GM12878 (cell line): Measurements from ENCODE around the gene ABCC5. TPM values are rescaled to one million over a fixed set of nuclear protein-coding genes. Genes with fewer than 3 reads are reported as not detected.

ENCODE experiments used
- ATAC-seq: fragments of 200-7000 bp; cut with Tn5 transposase; 3 replicates; pipeline ENCODE4 v1.9.1; 2020; ENCODE audit warnings: mild to moderate bottlenecking, moderate library complexity
- BruUV-seq: library from RNA; stranded (reverse); fragments of 400-500 nt; replicated peaks from 2 replicates; lab custom pipeline; 2021; lab: Mats Ljungman, UMichigan
- CTCF ChIA-PET: fragments of 300-600 bp; sonication (Branson Sonifier 250); formaldehyde crosslinking; extraction: SDS; loops from one replicate; lab custom pipeline; 2021; ENCODE audit warnings: inconsistent platforms; lab: Yijun Ruan, JAX
- POLR2A ChIA-PET: fragments of 350-600 bp; formaldehyde crosslinking; extraction: SDS; loops from one replicate; lab custom pipeline; 2021; ENCODE audit warnings: inconsistent platforms; lab: Charles Lee
- RAD21 ChIA-PET: fragments of 300-600 bp; sonication (Branson Sonifier 250); formaldehyde crosslinking; loops from one replicate; lab custom pipeline; 2023; ENCODE audit warnings: antibody characterized with exemption; ENCODE audit not compliant: unreplicated experiment; lab: Charles Lee
- SMC1A ChIA-PET: fragments of 300-600 bp; sonication (Branson Sonifier 250); formaldehyde crosslinking; loops from one replicate; lab custom pipeline; 2023; ENCODE audit not compliant: unreplicated experiment, uncharacterized antibody; lab: Charles Lee
- DNase-seq: peaks from one replicate; pipeline ENCODE4 v3.0.0-alpha.2; 2011; ENCODE audit warnings: low read depth, low spot score
- FAIRE-seq: peaks from 3 replicates; lab custom pipeline; 2011; peaks lifted over from hg19 to GRCh38; lab: Jason Lieb, UNC
- H2AFZ ChIP-seq: 2 replicates; pipeline ENCODE4 v1.6.0; 2011; ENCODE audit warnings: low read depth, low read length, control low read depth; ENCODE audit not compliant: control insufficient read depth
- H3K27ac ChIP-seq: 2 replicates; pipeline ENCODE4 v1.5.1; 2011; ENCODE audit warnings: control low read depth; ENCODE audit not compliant: control insufficient read depth, insufficient read depth
- H3K27me3 ChIP-seq, 2 experiments: replicated peaks in 1 of 2; 2 replicates each; pipeline versions ENCODE4 v1.6.0 to v1.6.1; 2011; ENCODE audit warnings: low read length in 1 of 2; ENCODE audit not compliant: control insufficient read depth in 2 of 2, insufficient read depth in 2 of 2
- H3K36me3 ChIP-seq, 2 experiments: 2 replicates each; pipeline ENCODE4 v1.5.1; 2011; ENCODE audit warnings: low read length in 1 of 2; ENCODE audit not compliant: control insufficient read depth in 2 of 2, insufficient read depth in 2 of 2
- H3K4me1 ChIP-seq: 2 replicates; pipeline ENCODE4 v1.6.1; 2011; ENCODE audit warnings: mild to moderate bottlenecking, low read length, moderate library complexity, mixed read lengths; ENCODE audit not compliant: control insufficient read depth, insufficient read depth
- H3K4me2 ChIP-seq: 2 replicates; pipeline ENCODE4 v1.6.0; 2011; ENCODE audit warnings: control low read depth; ENCODE audit not compliant: control insufficient read depth, insufficient read depth
- H3K4me3 ChIP-seq: fragments of 200-600 bp; sonication (generic); 2 replicates; pipeline ENCODE4 v1.5.1; 2016
- H3K79me2 ChIP-seq: 2 replicates; pipeline ENCODE4 v1.6.0; 2011; ENCODE audit warnings: low read length; ENCODE audit not compliant: control insufficient read depth, insufficient read depth
- H3K9ac ChIP-seq: 2 replicates; pipeline ENCODE4 v1.8.0; 2011; ENCODE audit warnings: low read length, control low read depth, mixed read lengths; ENCODE audit not compliant: control insufficient read depth, insufficient read depth
- H3K9me3 ChIP-seq: replicated peaks from 3 replicates; pipeline ENCODE4 v1.5.1; 2011; ENCODE audit warnings: mild to moderate bottlenecking, low read length; ENCODE audit not compliant: control insufficient read depth, insufficient read depth
- H4K20me1 ChIP-seq: 2 replicates; pipeline ENCODE4 v1.6.0; 2011; ENCODE audit not compliant: control insufficient read depth, insufficient read depth
- ATF3 ChIP-seq: IDR thresholded peaks from 2 replicates; pipeline ENCODE4 v1.6.1; 2011; ENCODE audit warnings: low read depth, mild to moderate bottlenecking, low read length, moderate library complexity, borderline replicate concordance; ENCODE audit errors: extremely low read depth
- CBX5 ChIP-seq: sonication (generic); IDR thresholded peaks from 2 replicates; pipeline ENCODE4 v1.6.1; 2016; ENCODE audit warnings: low read depth, moderate library complexity, mild to moderate bottlenecking, inconsistent platforms
- CREB1 ChIP-seq: IDR thresholded peaks from 2 replicates; pipeline ENCODE4 v1.6.1; 2012; ENCODE audit warnings: low read depth, mild to moderate bottlenecking, inconsistent platforms
- CUX1 ChIP-seq: IDR thresholded peaks from 2 replicates; pipeline ENCODE4 v1.6.1; 2012; ENCODE audit warnings: improper control_type of control experiment, low read depth, low read length; ENCODE audit not compliant: insufficient replicate concordance
- GABPA ChIP-seq: IDR thresholded peaks from 2 replicates; pipeline ENCODE4 v1.6.1; 2014; ENCODE audit warnings: antibody characterized with exemption, low read depth, mild to moderate bottlenecking, inconsistent platforms
- MEF2A ChIP-seq: IDR thresholded peaks from 2 replicates; pipeline ENCODE4 v1.6.1; 2011; ENCODE audit warnings: low read depth, mild to moderate bottlenecking, low read length, moderate library complexity; ENCODE audit not compliant: insufficient read depth
- NFXL1 ChIP-seq: fragments of 450-650 bp; IDR thresholded peaks from 2 replicates; pipeline ENCODE4 v1.6.1; 2017; ENCODE audit warnings: antibody characterized with exemption, mild to moderate bottlenecking, borderline replicate concordance
- POLR2A ChIP-seq: IDR thresholded peaks from 2 replicates; pipeline ENCODE4 v1.6.1; 2011; ENCODE audit warnings: low read depth, mild to moderate bottlenecking, low read length
- RELA ChIP-seq: fragments of 450-650 bp; IDR thresholded peaks from 2 replicates; pipeline ENCODE4 v1.8.0; 2014; ENCODE audit warnings: borderline replicate concordance; ENCODE audit not compliant: partially characterized antibody
- SIN3A ChIP-seq: IDR thresholded peaks from 2 replicates; pipeline ENCODE4 v1.6.1; 2012; ENCODE audit warnings: low read depth, low read length, improper control_type of control experiment
- SP1 ChIP-seq: IDR thresholded peaks from one replicate; pipeline ENCODE4 v1.6.1; 2011; ENCODE audit warnings: low read depth, low read length
- STAT3 ChIP-seq: IDR thresholded peaks from 2 replicates; pipeline ENCODE4 v1.6.1; 2011; ENCODE audit warnings: low read depth, low read length, improper control_type of control experiment
- WGBS: methylation state at CpG from one replicate; pipeline ENCODE4 v1.1.6; 2016; ENCODE audit warnings: low lambda C conversion rate; ENCODE audit not compliant: insufficient replicate concordance, insufficient coverage; ENCODE audit errors: missing lambda C conversion rate; 5-methylcytosine and 5-hydroxymethylcytosine counted together
- in situ Hi-C: fragments of 300-500 bp; cut with MboI; formaldehyde crosslinking; loops from 9 replicates; pipeline ENCODE4 v1.14.3; 2018; ENCODE audit warnings: mixed read lengths
- intact Hi-C: fragments of 100-400 bp; cut with micrococcal nuclease; formaldehyde crosslinking; loops from one replicate; pipeline ENCODE4 v1.14.2; 2022; ENCODE audit not compliant: unreplicated experiment
- polyA plus RNA-seq, 11 experiments: library from polyadenylated mRNA; depleted of rRNA in 4 of 11; unstranded in 6 of 11; stranded (reverse) in 5 of 11; fragments of >200 nt; fragmentation: Nextera tagmentation in 4 of 11; fragmentation: Illumina TruSeq in 1 of 11; extraction: Ambion mirVana in 4 of 11; extraction: Trizol in 1 of 11; gene quantifications; 1 replicate in 1 of 11; 2 replicates in 10 of 11; pipeline versions ENCODE4 v1.2.1 to v1.2.3, GENCODE V29; 2011 to 2016; ENCODE audit warnings: inconsistent platforms in 2 of 11, missing spikeins in 2 of 11, low read depth in 1 of 11
- total RNA-seq, 4 experiments: library from RNA; depleted of rRNA in 3 of 4; stranded (reverse); fragments of >200 nt in 3 of 4; fragmentation: Illumina TruSeq in 1 of 4; extraction: Trizol in 1 of 4; gene quantifications; 2 replicates each; pipeline versions ENCODE4 v1.2.1 to v1.2.3, GENCODE V29; 2013 to 2021

Gene ABCC5
- total and polyA plus RNA-seq, 10 of the 15 experiments (the other 5 are each of a cell fraction or from before 2014, with no cell fraction given) = 6.0 to 17.8 (median 9.7) TPM

- TF ChIP-seq POLR2A (no peak), CBX5 (no peak), CREB1 (no peak), STAT3 (no peak), SP1 (no peak), GABPA (no peak), MEF2A (no peak), RELA (no peak), NFXL1 (no peak), CUX1 (no peak), ATF3 (no peak), SIN3A (no peak)
- Histone ChIP-seq H3K79me2 (no peaks in the 10 kb centered on the region), H3K27ac (no peak overlapping the region), H3K4me1 (no peaks in the 10 kb centered on the region), H3K9me3 (no peaks in the 10 kb centered on the region), H3K9ac (no peak overlapping the region), H2AFZ (no peak overlapping the region), H3K4me2 (no peak overlapping the region), H3K27me3 (no peaks in the 10 kb centered on the region), H3K4me3 (no peak overlapping the region), H3K36me3 (no peaks in the 10 kb centered on the region; a peak in 2 of 4 replicates), H4K20me1 (no peaks in the 10 kb centered on the region)
- BruUV-seq = no TSS peak
- in situ Hi-C loops = no loop called here
- 62% methylated on average over 2 of the region's 2 CpGs for WGBS
- ATAC-seq (no peak), FAIRE-seq (no peak), DNase-seq (no peak)
- ChIA-PET RAD21 (no interaction called here), CTCF (no interaction called here), SMC1A (no interaction called here), POLR2A (no interaction called here)
- intact Hi-C loops = no loop called here
Observed at GRCh38 chr3:183941216-183941615, 76.5 kb downstream of the ABCC5 start.
